SU-DHL-6 (cell line): ENCODE results near the gene PRR12.

Experiments
- CTCF ChIP-seq: fragments of 200-600 bp; sonication (generic); IDR thresholded peaks from one replicate; pipeline ENCODE4 v1.5.1; 2017; ENCODE audit warnings: antibody characterized with exemption, mild to moderate bottlenecking, low read length, moderate library complexity; ENCODE audit not compliant: insufficient read depth, poor library complexity, severe bottlenecking
- EZH2phosphoT487 ChIP-seq: fragments of 200-600 bp; sonication (generic), shearing (Covaris generic); conservative IDR thresholded peaks from 2 replicates; pipeline ENCODE4 v1.6.1; 2018; ENCODE audit warnings: mild to moderate bottlenecking, antibody characterized with exemption, low read length, moderate library complexity, mixed read lengths

- TF ChIP-seq EZH2phosphoT487 (no peak), CTCF (no peak)
Measured at GRCh38 chr19:49641688-49642491, 50.9 kb downstream of the PRR12 start, which contains the start of gene SCAF1.
